ENCODE measurements around the gene P2RY11. TPM values are rescaled to one million over a fixed set of nuclear protein-coding genes. Genes with fewer than 3 reads are reported as not detected.

P2RY11 gene
- total RNA-seq, 1 donor from 2014 or later = 15.7 TPM

GRCh38 chr19:10093295-10094186, 18.0 kb upstream of the P2RY11 start:
- Mint-ChIP-seq H3K9me3 (ENCODE audit: unreplicated experiment) (no peaks in the 10 kb centered on the region), H3K4me3 (ENCODE audit: unreplicated experiment) (no peak overlapping the region), H3K27me3 (ENCODE audit: unreplicated experiment) (no peaks in the 10 kb centered on the region)

GRCh38 chr19:10095622-10095947, 15.9 kb upstream of the P2RY11 start:
- Mint-ChIP-seq H3K27me3 (ENCODE audit: unreplicated experiment) (peaks cover 4% of the 10 kb centered on the region), H3K9me3 (ENCODE audit: unreplicated experiment) (no peaks in the 10 kb centered on the region), H3K4me3 (ENCODE audit: unreplicated experiment) (peak overlapping the region; percentile 58), H3K36me3 (ENCODE audit: unreplicated experiment) (peaks cover 12% of the 10 kb centered on the region), H3K4me1 (ENCODE audit: unreplicated experiment) (peaks cover 5% of the 10 kb centered on the region), H3K27ac (ENCODE audit: unreplicated experiment) (peak overlapping the region; percentile 27)
- TF ChIP-seq CTCF (IDR thresholded peaks at IDR 0.05) = no peak
- DNase-seq (ENCODE audit: extremely low spot score, unreplicated experiment) = no peak

More at GRCh38 chr19:10093295-10094186, 18.0 kb upstream of the P2RY11 start:
- no peak for TF ChIP-seq CTCF (IDR thresholded peaks at IDR 0.05)
- Mint-ChIP-seq H3K27ac (ENCODE audit: unreplicated experiment) (no peak overlapping the region), H3K36me3 (ENCODE audit: unreplicated experiment) (peaks cover 23% of the 10 kb centered on the region), H3K4me1 (ENCODE audit: unreplicated experiment) (peaks cover 5% of the 10 kb centered on the region)
- no peak for DNase-seq (ENCODE audit: extremely low spot score, unreplicated experiment)

- Mint-ChIP-seq H3K4me1 (ENCODE audit: unreplicated experiment) (peaks cover 5% of the 10 kb centered on the region), H3K36me3 (ENCODE audit: unreplicated experiment) (peaks cover 12% of the 10 kb centered on the region), H3K27me3 (ENCODE audit: unreplicated experiment) (peaks cover 4% of the 10 kb centered on the region), H3K4me3 (ENCODE audit: unreplicated experiment) (peak overlapping the region; percentile 58), H3K27ac (ENCODE audit: unreplicated experiment) (no peak overlapping the region), H3K9me3 (ENCODE audit: unreplicated experiment) (no peaks in the 10 kb centered on the region)
- peak; percentile 98 for DNase-seq (ENCODE audit: extremely low spot score, unreplicated experiment)
- no peak for TF ChIP-seq CTCF (IDR thresholded peaks at IDR 0.05)
Measured at GRCh38 chr19:10095948-10096614, 15.4 kb upstream of the P2RY11 start.

- Mint-ChIP-seq H3K27ac (ENCODE audit: unreplicated experiment) (no peak overlapping the region), H3K36me3 (ENCODE audit: unreplicated experiment) (peaks cover 11% of the 10 kb centered on the region), H3K27me3 (ENCODE audit: unreplicated experiment) (peaks cover 4% of the 10 kb centered on the region), H3K9me3 (ENCODE audit: unreplicated experiment) (no peaks in the 10 kb centered on the region), H3K4me1 (ENCODE audit: unreplicated experiment) (peaks cover 5% of the 10 kb centered on the region), H3K4me3 (ENCODE audit: unreplicated experiment) (peak overlapping the region; percentile 40)
- DNase-seq (ENCODE audit: extremely low spot score, unreplicated experiment) = no peak
- no peak for TF ChIP-seq CTCF (IDR thresholded peaks at IDR 0.05)
Measured at GRCh38 chr19:10096615-10096963, 14.9 kb upstream of the P2RY11 start.

- peaks cover 5% of the 10 kb centered on the region for H3K4me1 Mint-ChIP-seq (ENCODE audit: unreplicated experiment)
- H3K27ac Mint-ChIP-seq (ENCODE audit: unreplicated experiment) = no peak overlapping the region
- H3K36me3 Mint-ChIP-seq (ENCODE audit: unreplicated experiment) = no peaks in the 10 kb centered on the region
- H3K27me3 Mint-ChIP-seq (ENCODE audit: unreplicated experiment) = peaks cover 4% of the 10 kb centered on the region
- no peak for DNase-seq (ENCODE audit: extremely low spot score, unreplicated experiment)
- no peak for TF ChIP-seq CTCF (IDR thresholded peaks at IDR 0.05)
- H3K4me3 Mint-ChIP-seq (ENCODE audit: unreplicated experiment) = no peak overlapping the region
- no peaks in the 10 kb centered on the region for H3K9me3 Mint-ChIP-seq (ENCODE audit: unreplicated experiment)
Measured at GRCh38 chr19:10100163-10100785, 11.2 kb upstream of the P2RY11 start.

Measured in osteocyte (in vitro differentiated cells).